ENCODE data around the gene ERAL1. TPM values are rescaled to one million over a fixed set of nuclear protein-coding genes. Genes with fewer than 3 reads are reported as not detected.
A peak's percentile ranks its signal among the peaks of the same experiment; 100 is the strongest.

ERAL1 gene
- total and polyA plus RNA-seq, 10 donors: 28.4 to 51.9 (median 38.7) TPM

GRCh38 chr17:28818819-28819221 lies 36.0 kb upstream of the ERAL1 start:
- no peak for DNase-seq
- intact Hi-C loops (cut with DNase I; ENCODE audit: low total_unique reads): loop anchor here (10.0 kb wide), 1 partner anchor 54 kb away; no protein-coding TSS in a partner anchor
- WGBS, 5 donors: 90 to 97% (median 91%) methylated on average over 3 of the region's 3 CpGs
- Histone ChIP-seq H3K36me3 (peaks cover 0 to 4% (median 0%) of the 10 kb centered on the region in 6 donors), H3K27me3 (replicated peaks in 1 of 7) (no peaks in the 10 kb centered on the region), H3K9me3 (no peaks in the 10 kb centered on the region), H3K4me3 (no peak overlapping the region), H3K4me1 (peaks cover 0 to 10% (median 0%) of the 10 kb centered on the region in 6 donors), H3K27ac (no peak overlapping the region)
- TF ChIP-seq POLR2AphosphoS5 (IDR thresholded peaks at IDR 0.05) (no peak), CTCF (IDR thresholded peaks at IDR 0.05 in 8 of 11, conservative IDR thresholded peaks at IDR 0.05 in 3 of 11) (no peak), POLR2A (IDR thresholded peaks at IDR 0.05) (no peak)

GRCh38 chr17:28819582-28819981 lies 35.2 kb upstream of the ERAL1 start:
- TF ChIP-seq CTCF (IDR thresholded peaks at IDR 0.05 in 8 of 11, conservative IDR thresholded peaks at IDR 0.05 in 3 of 11): no peak
- TF ChIP-seq POLR2A (IDR thresholded peaks at IDR 0.05): no peak
- TF ChIP-seq POLR2AphosphoS5 (IDR thresholded peaks at IDR 0.05): no peak
- H3K4me1 ChIP-seq: peaks cover 0 to 10% (median 0%) of the 10 kb centered on the region in 6 donors
- DNase-seq: no peak
- H3K27ac ChIP-seq: no peak overlapping the region
- H3K9me3 ChIP-seq: no peaks in the 10 kb centered on the region
- peaks cover 0 to 4% (median 0%) of the 10 kb centered on the region in 6 donors for H3K36me3 ChIP-seq
- H3K27me3 ChIP-seq (replicated peaks in 1 of 7): no peaks in the 10 kb centered on the region
- intact Hi-C loops (cut with DNase I; ENCODE audit: low total_unique reads): loop anchor here (10.0 kb wide), 1 partner anchor 55 kb away; no protein-coding TSS in a partner anchor
- 42 to 76% (median 52%) methylated on average over 1 of the region's 1 CpG for WGBS, 5 donors
- H3K4me3 ChIP-seq: no peak overlapping the region

GRCh38 chr17:28827672-28828071 lies 27.1 kb upstream of the ERAL1 start:
- TF ChIP-seq POLR2AphosphoS5 (IDR thresholded peaks at IDR 0.05) (no peak), CTCF (IDR thresholded peaks at IDR 0.05 in 8 of 11, conservative IDR thresholded peaks at IDR 0.05 in 3 of 11) (no peak), POLR2A (IDR thresholded peaks at IDR 0.05) (no peak)
- H3K4me3 ChIP-seq: no peak overlapping the region
- no peak for DNase-seq
- H3K36me3 ChIP-seq: peaks cover 0 to 37% (median 5%) of the 10 kb centered on the region in 6 donors
- intact Hi-C loops (cut with DNase I; ENCODE audit: low total_unique reads): no loop called here
- no peaks in the 10 kb centered on the region for H3K27me3 ChIP-seq (replicated peaks in 1 of 7)
- H3K27ac ChIP-seq: no peak overlapping the region
- peaks cover 0 to 10% (median 0%) of the 10 kb centered on the region in 6 donors for H3K4me1 ChIP-seq
- H3K9me3 ChIP-seq: no peaks in the 10 kb centered on the region
- 89 to 94% (median 92%) methylated on average over 1 of the region's 1 CpG for WGBS, 5 donors

GRCh38 chr17:28828294-28829040 lies 26.3 kb upstream of the ERAL1 start:
- intact Hi-C loops (cut with DNase I; ENCODE audit: low total_unique reads): no loop called here
- WGBS, 5 donors: 77 to 94% (median 90%) methylated on average over 15 of the region's 15 CpGs
- TF ChIP-seq POLR2A (IDR thresholded peaks at IDR 0.05) (no peak), POLR2AphosphoS5 (IDR thresholded peaks at IDR 0.05) (no peak), CTCF (IDR thresholded peaks at IDR 0.05 in 8 of 11, conservative IDR thresholded peaks at IDR 0.05 in 3 of 11) (no peak)

More at GRCh38 chr17:28828294-28829040, 26.3 kb upstream of the ERAL1 start:
- Histone ChIP-seq H3K9me3 (no peaks in the 10 kb centered on the region), H3K36me3 (peaks cover 0 to 37% (median 5%) of the 10 kb centered on the region in 6 donors), H3K4me3 (no peak overlapping the region), H3K4me1 (peaks cover 0 to 3% (median 0%) of the 10 kb centered on the region in 6 donors), H3K27ac (no peak overlapping the region), H3K27me3 (replicated peaks in 1 of 7) (no peaks in the 10 kb centered on the region)
- peak; percentile 37 for DNase-seq
